ENCODE results near the gene ADARB1.

DNA sequence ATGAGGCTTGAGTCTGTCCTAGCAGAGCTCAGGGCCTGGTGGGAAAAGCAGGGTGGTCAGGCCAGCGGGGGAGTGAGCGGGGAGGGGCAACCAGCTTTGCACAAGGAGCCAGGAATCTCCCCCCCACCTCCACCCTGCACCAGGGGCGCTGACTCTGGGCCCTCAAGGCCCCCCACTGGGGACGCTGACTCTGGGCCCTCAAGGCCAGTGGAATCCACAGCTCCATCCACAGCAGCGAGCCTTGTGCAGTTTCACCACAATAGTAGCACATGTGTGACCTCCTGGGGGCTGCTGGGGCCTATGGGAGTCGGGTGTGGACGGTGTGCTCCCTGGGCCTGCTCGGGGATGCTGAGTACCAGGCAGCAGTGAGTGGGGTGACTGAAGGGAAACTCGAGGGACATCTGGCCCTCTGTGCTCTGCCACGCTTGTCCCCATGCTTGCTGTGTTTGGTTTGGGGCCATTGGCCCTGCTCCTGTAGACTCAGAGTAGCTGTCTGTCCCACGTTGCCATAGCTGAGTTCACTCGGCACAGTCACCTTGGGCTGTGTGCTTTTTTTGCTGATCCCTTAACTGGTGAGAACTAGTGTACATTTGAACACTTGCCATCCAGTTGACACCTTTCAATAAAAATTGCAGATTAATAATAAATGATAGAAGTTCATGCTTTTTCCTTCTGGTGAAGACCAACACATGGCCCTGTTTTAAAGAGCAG is 89.2 kb downstream of the ADARB1 start:
- TF ChIP-seq, protein P1, sequence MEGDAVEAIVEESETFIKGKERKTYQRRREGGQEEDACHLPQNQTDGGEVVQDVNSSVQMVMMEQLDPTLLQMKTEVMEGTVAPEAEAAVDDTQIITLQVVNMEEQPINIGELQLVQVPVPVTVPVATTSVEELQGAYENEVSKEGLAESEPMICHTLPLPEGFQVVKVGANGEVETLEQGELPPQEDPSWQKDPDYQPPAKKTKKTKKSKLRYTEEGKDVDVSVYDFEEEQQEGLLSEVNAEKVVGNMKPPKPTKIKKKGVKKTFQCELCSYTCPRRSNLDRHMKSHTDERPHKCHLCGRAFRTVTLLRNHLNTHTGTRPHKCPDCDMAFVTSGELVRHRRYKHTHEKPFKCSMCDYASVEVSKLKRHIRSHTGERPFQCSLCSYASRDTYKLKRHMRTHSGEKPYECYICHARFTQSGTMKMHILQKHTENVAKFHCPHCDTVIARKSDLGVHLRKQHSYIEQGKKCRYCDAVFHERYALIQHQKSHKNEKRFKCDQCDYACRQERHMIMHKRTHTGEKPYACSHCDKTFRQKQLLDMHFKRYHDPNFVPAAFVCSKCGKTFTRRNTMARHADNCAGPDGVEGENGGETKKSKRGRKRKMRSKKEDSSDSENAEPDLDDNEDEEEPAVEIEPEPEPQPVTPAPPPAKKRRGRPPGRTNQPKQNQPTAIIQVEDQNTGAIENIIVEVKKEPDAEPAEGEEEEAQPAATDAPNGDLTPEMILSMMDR (IDR thresholded peaks at IDR 0.05), result no peak
- no peak for TF ChIP-seq EP300 (IDR thresholded peaks at IDR 0.05)

Data from tibial nerve (tissue), 4 donors.